Neuronal stem cell (in vitro differentiated cells): ENCODE data around the gene PRR20G.
A peak's percentile ranks its signal among the peaks of the same experiment; 100 is the strongest.

Experiments used
- DNase-seq: peaks from one replicate; pipeline ENCODE4 v3.0.0-alpha.2; 2013; ENCODE audit warnings: low spot score
- H2AFZ ChIP-seq: one replicate; pipeline ENCODE4 v1.6.1; 2013; ENCODE audit warnings: mild to moderate bottlenecking, low read length, inconsistent platforms
- H2AK5ac ChIP-seq: 2 replicates; pipeline ENCODE4 v1.6.1; 2013; ENCODE audit warnings: low read depth, mild to moderate bottlenecking, inconsistent platforms, low read length, moderate library complexity, mixed read lengths
- H2BK120ac ChIP-seq: 2 replicates; pipeline ENCODE4 v1.6.1; 2013; ENCODE audit warnings: low read depth, mild to moderate bottlenecking, inconsistent platforms, low read length, moderate library complexity, mixed read lengths
- H2BK12ac ChIP-seq: one replicate; pipeline ENCODE4 v1.6.1; 2013; ENCODE audit warnings: low read length, inconsistent platforms
- H2BK15ac ChIP-seq: 2 replicates; pipeline ENCODE4 v1.6.1; 2013; ENCODE audit warnings: mild to moderate bottlenecking, low read length, inconsistent platforms, mixed read lengths
- H2BK5ac ChIP-seq: one replicate; pipeline ENCODE4 v1.6.1; 2013; ENCODE audit warnings: inconsistent platforms, mild to moderate bottlenecking, low read length, moderate library complexity
- H3K14ac ChIP-seq: one replicate; pipeline ENCODE4 v1.6.1; 2013; ENCODE audit warnings: low read length, inconsistent platforms
- H3K18ac ChIP-seq: 2 replicates; pipeline ENCODE4 v1.6.1; 2013; ENCODE audit warnings: low read length, inconsistent platforms
- H3K23ac ChIP-seq: 2 replicates; pipeline ENCODE4 v1.6.1; 2013; ENCODE audit warnings: low read depth, mild to moderate bottlenecking, mixed read lengths, low read length, inconsistent platforms; ENCODE audit not compliant: poor library complexity
- H3K27ac ChIP-seq: replicated peaks from 3 replicates; pipeline ENCODE4 v1.5.1; 2013; ENCODE audit warnings: low read length, inconsistent platforms
- H3K27me3 ChIP-seq, 3 experiments: 2 replicates each; pipeline ENCODE4 v1.6.1; 2013; ENCODE audit warnings: low read length in 3 of 3, mild to moderate bottlenecking in 2 of 3, inconsistent platforms in 1 of 3, low read depth in 1 of 3, mixed read lengths in 1 of 3, moderate library complexity in 1 of 3; ENCODE audit not compliant: control insufficient read depth in 3 of 3, insufficient read depth in 3 of 3
- H3K36me3 ChIP-seq, 2 donors: replicated peaks in 1 of 2; 2 replicates each; pipeline ENCODE4 v1.6.1; 2013; ENCODE audit warnings: low read length in 2 of 2; ENCODE audit not compliant: control insufficient read depth in 2 of 2, insufficient read depth in 2 of 2
- H3K4ac ChIP-seq: 2 replicates; pipeline ENCODE4 v1.6.1; 2013; ENCODE audit warnings: inconsistent platforms, mild to moderate bottlenecking, low read length, moderate library complexity
- H3K4me1 ChIP-seq, 2 donors: 1 replicate in 1 of 2; 2 replicates in 1 of 2; pipeline ENCODE4 v1.6.1; 2013; ENCODE audit warnings: low read length in 2 of 2, low read depth in 1 of 2; ENCODE audit not compliant: control insufficient read depth in 2 of 2, insufficient read depth in 1 of 2
- H3K4me2 ChIP-seq: one replicate; pipeline ENCODE4 v1.6.1; 2013; ENCODE audit warnings: mild to moderate bottlenecking, low read length, inconsistent platforms; ENCODE audit not compliant: insufficient read depth, poor library complexity, severe bottlenecking
- H3K4me3 ChIP-seq, 2 donors: 2 replicates each; pipeline ENCODE4 v1.5.1; 2013; ENCODE audit warnings: low read length in 2 of 2, mild to moderate bottlenecking in 2 of 2, inconsistent platforms in 1 of 2, moderate library complexity in 1 of 2
- H3K79me1 ChIP-seq: one replicate; pipeline ENCODE4 v1.6.1; 2013; ENCODE audit warnings: low read depth, mild to moderate bottlenecking, inconsistent platforms, low read length, moderate library complexity
- H3K9ac ChIP-seq: one replicate; pipeline ENCODE4 v1.6.1; 2013; ENCODE audit warnings: mild to moderate bottlenecking, low read depth, low read length, inconsistent platforms; ENCODE audit not compliant: poor library complexity
- H3K9me3 ChIP-seq, 2 donors: replicated peaks in 1 of 2; 2 replicates each; pipeline versions ENCODE3 to v1.6.1; 2013; ENCODE audit warnings: low read length in 2 of 2, mild to moderate bottlenecking in 2 of 2, inconsistent platforms in 1 of 2, low read depth in 1 of 2, mixed read lengths in 1 of 2, moderate library complexity in 1 of 2; ENCODE audit not compliant: control insufficient read depth in 2 of 2, insufficient read depth in 1 of 2
- H4K8ac ChIP-seq: one replicate; pipeline ENCODE4 v1.6.1; 2013; ENCODE audit warnings: low read depth, mild to moderate bottlenecking, inconsistent platforms, low read length, moderate library complexity
- H4K91ac ChIP-seq: one replicate; pipeline ENCODE4 v1.6.1; 2013; ENCODE audit warnings: low read length, low read depth, mild to moderate bottlenecking, inconsistent platforms; ENCODE audit not compliant: poor library complexity
- WGBS, 2 donors: extraction: QIAGEN DNeasy Blood & Tissue Kit; methylation state at CpG; one replicate each; pipeline ENCODE4 v1.1.7; 2013; ENCODE audit warnings: missing lambda C conversion rate in 2 of 2, mixed read lengths in 1 of 2; ENCODE audit not compliant: insufficient read length in 2 of 2, insufficient replicate concordance in 1 of 2; ENCODE audit errors: extremely low coverage in 2 of 2; 5-methylcytosine and 5-hydroxymethylcytosine counted together

Gene PRR20G

DNA sequence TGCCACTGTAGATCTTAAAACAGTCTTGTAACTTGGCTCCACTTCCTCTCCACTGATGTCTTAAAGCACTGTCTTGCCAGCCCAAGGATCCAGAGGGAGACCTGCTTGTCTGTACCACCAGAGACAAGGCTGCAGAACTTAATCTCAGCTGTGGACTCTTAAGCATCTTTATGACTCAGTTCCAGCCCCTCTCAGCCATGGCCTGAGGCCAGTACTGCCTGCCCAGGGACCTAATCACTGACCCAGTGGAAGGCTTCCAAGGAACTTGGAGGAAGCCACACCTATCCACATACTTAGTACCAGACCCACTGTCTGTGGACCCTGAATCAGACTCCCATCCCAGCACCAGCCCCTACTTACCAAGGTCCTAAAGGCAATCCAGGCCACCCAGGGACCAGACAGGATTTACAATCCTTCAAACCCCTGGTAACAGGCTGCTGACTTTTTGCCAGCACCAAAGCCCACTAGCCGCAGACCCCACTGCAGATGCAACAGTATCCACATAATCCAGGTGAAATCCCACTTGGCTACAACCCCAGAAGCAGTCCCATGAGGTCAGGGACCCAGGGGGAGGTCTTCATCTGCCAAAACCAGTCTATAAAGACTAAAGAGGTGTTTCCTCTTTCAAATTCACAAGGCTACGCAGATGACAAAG is 41.9 kb upstream of the PRR20G start:
- Histone ChIP-seq H3K18ac (no peak overlapping the region), H3K9ac (no peak overlapping the region), H2BK15ac (no peak overlapping the region), H3K27ac (no peak overlapping the region), H4K91ac (no peak overlapping the region), H2AFZ (no peak overlapping the region), H3K4me1 (no peaks in the 10 kb centered on the region), H3K79me1 (no peaks in the 10 kb centered on the region), H3K27me3 (peaks cover 0 to 3% (median 0%) of the 10 kb centered on the region in 3 experiments), H3K9me3 (peaks cover 12 to 15% of the 10 kb centered on the region in 2 donors), H3K4ac (no peak overlapping the region), H3K4me3 (no peak overlapping the region), H3K14ac (no peak overlapping the region), H2BK120ac (no peak overlapping the region), H2BK12ac (no peak overlapping the region), H2AK5ac (no peak overlapping the region), H3K4me2 (no peak overlapping the region), H4K8ac (no peak overlapping the region), H3K23ac (no peak overlapping the region), H2BK5ac (no peak overlapping the region), H3K36me3 (no peaks in the 10 kb centered on the region)
- no CpG with 5 or more reads among the region's 2 CpGs for WGBS, 2 donors
- no peak for DNase-seq

- Histone ChIP-seq H3K4me3 (no peak overlapping the region), H2BK120ac (no peak overlapping the region), H3K27me3 (peaks cover 0 to 3% (median 0%) of the 10 kb centered on the region in 3 experiments), H3K36me3 (no peaks in the 10 kb centered on the region), H2AFZ (no peak overlapping the region), H3K23ac (no peak overlapping the region), H3K9me3 (peaks cover 12 to 15% of the 10 kb centered on the region in 2 donors), H2BK15ac (no peak overlapping the region), H4K91ac (no peak overlapping the region), H2AK5ac (no peak overlapping the region), H3K4me2 (no peak overlapping the region), H2BK5ac (no peak overlapping the region), H3K9ac (no peak overlapping the region), H3K79me1 (no peaks in the 10 kb centered on the region), H3K4me1 (no peaks in the 10 kb centered on the region), H3K14ac (no peak overlapping the region), H3K18ac (no peak overlapping the region), H4K8ac (no peak overlapping the region), H3K27ac (no peak overlapping the region), H2BK12ac (no peak overlapping the region), H3K4ac (no peak overlapping the region)
- no peak for DNase-seq
Observed at GRCh38 chr3:127328421-127328820, 40.6 kb upstream of the PRR20G start.

DNA sequence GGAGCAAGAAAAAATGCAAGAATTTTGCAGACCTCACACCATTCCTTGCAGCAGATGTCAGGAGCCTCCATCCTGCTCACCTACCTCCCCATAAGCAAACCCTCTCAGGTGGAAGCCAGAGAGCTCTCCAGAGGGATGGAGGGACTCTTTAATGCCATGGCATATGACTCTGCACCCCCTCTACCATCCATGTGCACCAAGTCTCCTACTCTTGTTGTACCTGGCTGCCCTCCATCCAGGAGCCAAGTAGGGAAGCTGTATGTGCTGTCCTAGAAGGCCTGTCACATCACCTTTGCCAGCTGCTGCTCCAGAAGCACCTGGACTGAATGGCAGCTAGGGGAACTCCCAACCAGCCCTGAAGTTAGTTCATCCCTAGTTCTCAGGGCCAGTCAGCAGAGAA is 38.5 kb upstream of the PRR20G start:
- Histone ChIP-seq H2AFZ (no peak overlapping the region), H2BK5ac (no peak overlapping the region), H3K4me1 (no peaks in the 10 kb centered on the region), H2BK12ac (no peak overlapping the region), H2BK120ac (no peak overlapping the region), H3K9ac (no peak overlapping the region), H3K23ac (no peak overlapping the region), H3K4ac (no peak overlapping the region), H3K79me1 (no peaks in the 10 kb centered on the region), H3K4me3 (no peak overlapping the region), H3K4me2 (no peak overlapping the region), H4K8ac (no peak overlapping the region), H3K27me3 (peaks cover 0 to 3% (median 0%) of the 10 kb centered on the region in 3 experiments), H3K27ac (no peak overlapping the region), H3K9me3 (peaks cover 12 to 15% of the 10 kb centered on the region in 2 donors), H3K36me3 (no peaks in the 10 kb centered on the region), H4K91ac (no peak overlapping the region), H3K18ac (peak overlapping the region; percentile 6), H2AK5ac (no peak overlapping the region), H2BK15ac (no peak overlapping the region), H3K14ac (no peak overlapping the region)
- no peak for DNase-seq

DNA sequence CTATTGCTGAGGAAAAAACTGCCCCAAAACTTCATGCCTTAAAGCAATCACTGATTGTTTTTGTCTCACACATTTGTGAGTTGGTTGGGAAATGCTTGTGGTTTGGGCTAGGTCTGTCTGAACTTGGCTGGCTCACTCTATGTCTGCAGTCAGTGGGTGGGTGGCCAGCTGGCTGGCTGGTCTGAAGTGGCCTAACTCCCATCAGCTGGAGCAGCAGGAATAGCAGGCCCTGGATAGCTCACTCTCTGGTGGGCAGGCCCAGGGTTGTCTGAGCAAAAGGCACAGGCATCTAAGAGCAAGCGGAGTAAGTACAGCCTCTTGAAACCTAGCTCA is 37.7 kb upstream of the PRR20G start:
- no CpG with 5 or more reads among the region's 1 CpG for WGBS, 2 donors

More for the DNA sequence above, 37.7 kb upstream of the PRR20G start:
- H3K9ac ChIP-seq: no peak overlapping the region
- H2BK15ac ChIP-seq: no peak overlapping the region
- peaks cover 9 to 15% of the 10 kb centered on the region in 2 donors for H3K9me3 ChIP-seq
- no peak overlapping the region for H3K14ac ChIP-seq
- DNase-seq: no peak
- H2BK120ac ChIP-seq: no peak overlapping the region
- no peak overlapping the region for H3K23ac ChIP-seq
- H2BK5ac ChIP-seq: no peak overlapping the region
- no peak overlapping the region for H3K4me2 ChIP-seq
- H3K27me3 ChIP-seq: peaks cover 0 to 3% (median 0%) of the 10 kb centered on the region in 3 experiments
- no peaks in the 10 kb centered on the region for H3K79me1 ChIP-seq
- H3K18ac ChIP-seq: no peak overlapping the region
- no peak overlapping the region for H3K4ac ChIP-seq
- no peak overlapping the region for H2BK12ac ChIP-seq
- H2AFZ ChIP-seq: no peak overlapping the region
- H3K36me3 ChIP-seq: no peaks in the 10 kb centered on the region
- no peak overlapping the region for H4K91ac ChIP-seq
- no peak overlapping the region for H4K8ac ChIP-seq
- no peak overlapping the region for H3K4me3 ChIP-seq
- H2AK5ac ChIP-seq: no peak overlapping the region
- no peak overlapping the region for H3K27ac ChIP-seq
- H3K4me1 ChIP-seq: no peaks in the 10 kb centered on the region
